Amniotic stem cell (primary cell): ENCODE measurements around the gene GGTLC1.
"Not testable (repeated sequence)": the region's sequence is repeated elsewhere in the genome, so short reads cannot be mapped to it uniquely, and the experiment has no call there.

Experiments used
- DNase-seq: peaks from one replicate; lab custom pipeline; 2025; lab: John Stamatoyannopoulos, UW

The GGTLC1 gene

DNA sequence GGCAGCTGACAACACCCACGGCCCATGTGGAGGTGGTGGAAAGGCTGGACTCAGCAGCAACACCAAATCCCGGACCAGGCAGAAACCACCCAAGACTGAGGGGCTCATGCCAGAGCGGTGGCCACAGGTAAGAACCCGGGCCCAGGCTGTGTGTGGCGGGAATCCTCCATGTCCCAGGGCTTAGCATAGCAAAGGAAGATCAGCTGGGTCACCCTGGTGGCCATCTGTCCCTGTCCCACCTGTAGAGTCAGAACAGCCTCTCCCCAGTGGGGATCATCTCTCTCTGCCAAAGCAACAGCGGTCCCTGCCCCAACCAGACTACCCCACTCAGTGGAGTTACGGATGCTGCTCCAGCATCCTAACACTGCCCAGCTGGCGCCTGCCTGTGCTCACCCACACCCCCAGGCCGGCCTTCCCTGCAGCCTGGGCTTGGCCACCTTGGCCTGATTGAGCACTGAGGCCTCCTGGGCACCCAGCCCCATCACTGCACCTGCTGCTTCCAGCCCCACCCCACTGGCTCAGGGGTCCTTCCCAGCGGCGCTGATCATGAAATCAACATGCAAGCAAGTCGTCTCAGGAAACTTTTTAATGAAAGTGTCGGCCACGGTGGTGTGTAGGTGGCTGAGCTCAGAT lies 5.5 kb upstream of the GGTLC1 start:
- not testable (repeated sequence) for DNase-seq

GRCh38 chr20:23993440-23993839 lies 4.9 kb upstream of the GGTLC1 start:
- DNase-seq, result not testable (repeated sequence)

- not testable (repeated sequence) for DNase-seq
Measured at GRCh38 chr20:23990296-23990695, 1.7 kb upstream of the GGTLC1 start.

- not testable (repeated sequence) for DNase-seq
Measured at GRCh38 chr20:23988966-23989365, 387 bp upstream of the GGTLC1 start.

GRCh38 chr20:23986716-23987115 lies 1.9 kb downstream of the GGTLC1 start:
- not testable (repeated sequence) for DNase-seq

- DNase-seq, result not testable (repeated sequence)
Measured at GRCh38 chr20:23986310-23986709, 2.3 kb downstream of the GGTLC1 start.

DNA sequence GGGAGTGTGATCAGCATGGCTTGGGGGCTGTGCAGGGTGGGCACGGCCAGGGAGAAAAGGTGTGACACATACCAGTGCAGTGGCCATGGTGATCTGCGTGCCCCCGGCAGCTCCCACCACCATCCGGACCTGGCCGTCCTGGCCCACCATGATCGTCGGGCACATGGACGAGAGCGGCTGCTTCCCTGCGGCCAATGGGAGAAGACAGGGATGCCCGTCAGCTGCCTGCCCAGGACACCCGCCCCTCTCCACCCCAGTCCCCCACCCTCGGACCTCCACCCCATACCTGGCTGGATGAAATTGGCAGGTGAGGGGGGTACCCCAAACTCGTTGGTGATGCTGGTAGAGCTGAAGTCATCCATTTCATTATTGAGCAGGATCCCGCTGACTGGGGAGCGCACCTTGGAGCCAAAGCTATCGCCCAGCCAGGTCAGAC lies 2.8 kb downstream of the GGTLC1 start:
- not testable (repeated sequence) for DNase-seq

DNA sequence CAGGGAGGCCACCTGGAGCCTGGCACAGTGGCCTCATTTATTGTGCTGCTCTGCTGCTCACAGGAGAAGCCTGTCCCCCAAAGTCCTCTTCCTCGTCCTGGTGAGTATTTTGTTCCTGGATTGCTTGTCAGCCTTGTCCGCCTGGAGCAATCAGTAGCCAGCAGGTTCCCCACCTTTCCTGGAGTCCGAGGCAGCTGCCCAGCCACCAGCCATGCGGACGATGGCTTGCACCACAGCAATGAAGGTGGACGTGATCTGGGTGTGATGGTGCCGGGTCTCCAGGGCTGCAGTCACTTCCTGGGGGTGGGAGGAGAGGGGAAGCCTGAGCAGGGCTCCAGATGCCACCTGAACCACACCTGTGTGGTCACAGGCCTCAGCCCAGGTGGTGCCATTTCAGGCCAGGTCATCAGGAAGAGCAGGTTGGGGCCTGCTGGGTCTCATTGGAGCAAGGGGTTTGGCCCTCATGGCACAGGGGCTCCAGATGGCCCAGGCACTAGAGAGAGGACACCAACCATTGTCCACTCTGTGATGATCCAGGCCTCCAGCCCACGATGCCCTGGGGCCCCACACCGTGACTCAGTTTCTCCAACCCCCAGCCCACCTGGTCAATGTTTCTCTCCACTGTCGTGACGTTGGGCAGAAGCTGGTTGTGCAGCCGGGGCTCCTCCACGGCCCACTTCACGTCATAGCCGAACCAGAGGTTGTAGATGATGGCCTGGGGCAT lies 3.4 kb downstream of the GGTLC1 start:
- DNase-seq, result not testable (repeated sequence)

DNA sequence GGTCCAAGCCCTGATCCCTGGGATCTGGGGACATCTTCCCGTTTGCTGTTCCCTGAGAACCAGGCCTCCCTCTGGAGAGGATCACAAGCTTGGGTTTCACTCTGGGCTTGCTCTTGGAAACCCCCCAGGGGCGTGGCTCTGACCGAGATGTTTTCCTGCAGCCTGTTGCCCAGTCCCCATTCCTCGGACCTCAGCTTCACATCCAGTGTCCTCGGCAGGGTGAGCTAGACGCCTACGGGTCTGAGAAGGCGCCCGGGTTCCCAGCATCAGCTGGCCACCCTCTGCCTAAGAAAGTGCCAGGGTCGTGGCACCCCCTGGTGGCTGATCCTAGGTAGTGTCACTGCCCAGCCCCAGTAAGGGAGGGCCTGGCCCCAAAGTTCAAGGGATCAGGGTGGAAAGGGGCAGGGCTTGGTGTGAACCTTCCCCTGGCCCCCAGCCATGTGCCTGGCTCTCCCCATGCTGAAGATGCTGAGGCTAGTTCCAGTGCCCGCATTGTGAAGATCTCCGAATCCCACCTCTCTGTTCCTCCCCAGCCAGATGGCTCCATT lies 4.0 kb downstream of the GGTLC1 start:
- not testable (repeated sequence) for DNase-seq

GRCh38 chr20:23982112-23983018 lies 6.2 kb downstream of the GGTLC1 start:
- DNase-seq, result not testable (repeated sequence)

- not testable (repeated sequence) for DNase-seq
Measured at GRCh38 chr20:23981526-23981925, 7.1 kb downstream of the GGTLC1 start.

- not testable (repeated sequence) for DNase-seq
Measured at GRCh38 chr20:23981014-23981413, 7.6 kb downstream of the GGTLC1 start.

GRCh38 chr20:23979899-23980811 lies 8.4 kb downstream of the GGTLC1 start:
- not testable (repeated sequence) for DNase-seq

- not testable (repeated sequence) for DNase-seq
Measured at GRCh38 chr20:23979380-23979779, 9.2 kb downstream of the GGTLC1 start.

DNA sequence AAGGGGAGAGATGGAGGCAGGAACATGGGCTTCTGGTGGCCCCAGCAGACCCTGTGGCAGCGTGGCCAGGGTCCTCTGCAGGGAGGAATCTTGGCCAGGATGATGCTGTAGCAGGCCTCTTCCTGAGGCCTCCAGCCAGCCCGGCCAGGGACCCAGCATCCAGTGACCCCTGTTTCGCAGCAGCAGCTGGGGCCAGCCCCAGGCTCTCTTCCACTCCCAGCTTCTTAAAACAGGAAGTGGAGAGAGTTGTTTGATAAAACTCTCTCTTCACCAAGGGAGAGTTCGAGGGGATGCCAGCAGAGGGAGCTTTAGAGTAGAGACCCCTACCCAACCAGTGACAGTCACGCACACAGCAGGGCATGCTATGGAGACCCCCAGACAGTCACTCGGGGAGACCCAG lies 10.1 kb downstream of the GGTLC1 start:
- DNase-seq, result not testable (repeated sequence)

DNA sequence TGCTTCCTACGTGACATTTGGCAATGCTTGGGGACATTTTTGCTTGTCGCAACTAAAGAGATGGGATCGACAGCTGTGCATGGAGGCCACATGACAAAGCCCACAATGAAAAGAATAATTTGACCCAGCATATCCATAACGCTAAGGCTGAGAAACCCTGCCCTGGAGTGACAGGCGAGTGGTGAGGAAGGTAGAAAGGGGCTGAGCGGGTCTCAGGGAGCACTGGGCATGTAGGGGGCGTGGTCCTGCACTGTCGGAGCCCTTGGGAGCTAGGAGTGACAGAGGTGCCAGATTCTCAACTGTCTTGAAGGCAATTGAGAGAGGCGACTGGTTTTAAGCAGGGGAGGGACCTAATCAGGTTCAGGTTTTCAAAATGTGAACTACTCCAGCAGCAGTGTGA lies 13.6 kb downstream of the GGTLC1 start:
- no peak for DNase-seq

DNA sequence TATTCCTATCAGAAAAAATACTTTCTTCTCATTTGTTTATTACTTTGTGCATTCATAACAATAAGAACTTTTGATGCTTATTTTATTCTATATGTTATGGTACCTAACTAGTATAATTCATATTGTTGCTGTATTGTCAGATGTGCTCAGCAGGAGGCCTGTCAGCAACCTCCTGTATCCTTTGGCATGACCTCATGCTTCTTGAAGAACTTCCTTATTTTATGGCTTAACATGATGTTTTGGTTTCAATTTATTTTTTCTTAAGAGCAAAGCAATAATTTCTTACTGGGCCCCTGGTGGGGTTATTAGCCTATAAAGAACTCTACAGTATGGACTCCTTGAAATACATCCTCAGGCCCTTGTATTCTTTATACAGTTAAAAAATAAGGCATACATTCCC lies 17.3 kb downstream of the GGTLC1 start:
- DNase-seq, result no peak

DNA sequence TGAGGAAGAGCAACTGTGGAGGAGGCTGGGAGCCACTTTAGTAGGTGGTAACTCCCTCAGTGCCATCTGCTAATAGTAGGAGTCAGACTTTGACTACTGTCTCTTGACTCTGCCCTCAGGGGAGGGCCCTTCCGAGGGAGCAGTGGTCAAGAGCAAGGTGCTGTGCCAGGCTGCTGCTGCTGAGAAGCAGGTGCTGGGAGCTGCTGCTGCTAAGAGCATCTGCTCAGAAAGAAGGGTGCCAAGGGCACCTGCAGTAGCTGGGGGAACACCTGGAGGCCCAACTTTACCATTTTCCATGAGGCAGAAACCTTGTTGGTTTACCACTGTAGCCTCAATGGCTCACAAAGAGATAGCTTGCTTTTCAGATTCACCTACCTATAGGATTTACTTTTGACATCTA lies 18.5 kb downstream of the GGTLC1 start:
- DNase-seq, result no peak

- DNase-seq, result no peak
Measured at GRCh38 chr20:23967616-23967979, 21.0 kb downstream of the GGTLC1 start.

- no peak for DNase-seq
Measured at GRCh38 chr20:23966927-23967615, 21.5 kb downstream of the GGTLC1 start.
